ENCODE data around the gene RAB40C.

DNA sequence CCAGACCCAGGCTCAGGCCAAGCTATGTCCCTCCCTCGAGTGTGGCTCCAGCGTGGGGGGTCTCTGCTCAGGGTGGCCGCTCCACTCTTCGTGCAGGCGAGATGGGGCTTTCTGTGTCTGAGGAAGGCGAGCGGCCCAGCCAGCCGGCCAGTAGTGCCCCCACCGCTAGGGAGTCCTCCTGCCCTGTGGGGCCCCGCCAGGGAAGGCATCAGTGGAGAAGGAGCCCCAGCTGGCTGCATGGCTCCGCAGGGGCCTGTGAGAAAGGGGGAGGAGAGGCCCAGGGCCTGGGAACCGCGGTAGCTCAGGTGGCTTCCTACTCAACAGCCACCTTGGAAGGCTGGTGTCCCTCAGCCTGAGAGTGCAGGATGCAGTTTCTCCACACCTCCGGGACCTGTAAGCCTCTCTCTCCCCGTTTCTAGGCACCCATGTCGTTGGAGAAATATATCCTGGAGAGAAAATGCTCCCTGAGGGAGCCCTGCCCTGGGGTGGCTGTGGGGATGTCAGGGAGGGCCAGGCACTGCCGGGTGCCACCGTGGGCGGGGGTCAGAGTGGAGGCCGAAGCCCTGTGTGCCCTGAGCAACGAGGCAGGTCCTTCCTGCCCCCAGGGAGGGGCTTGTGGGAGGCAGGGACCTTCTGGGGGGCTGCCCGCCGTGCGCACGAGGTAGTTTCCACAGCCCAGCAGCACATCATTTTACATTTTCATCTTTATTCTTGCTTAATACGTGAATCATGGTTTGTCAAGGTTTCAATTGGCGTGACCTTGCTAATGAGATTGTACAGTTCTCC, 16.8 kb upstream of the RAB40C start:
- TF ChIP-seq CTCF (IDR thresholded peaks at IDR 0.05; ENCODE audit: poor library complexity) (no peak), EZH2 (IDR thresholded peaks at IDR 0.05; ENCODE audit: borderline replicate concordance) (no peak), EZH2phosphoT487 (IDR thresholded peaks at IDR 0.05; ENCODE audit: low read depth, severe bottlenecking, unreplicated experiment) (no peak)

Data from hepatocyte (in vitro differentiated cells).